Heart right ventricle (tissue), 16 donors: Measurements from ENCODE around the gene PREX1. TPM values are rescaled to one million over a fixed set of nuclear protein-coding genes. Genes with fewer than 3 reads are reported as not detected.

Experiments used
- ATAC-seq, 8 donors: fragments of 200-7000 bp; cut with Tn5 transposase; one replicate each; pipeline ENCODE4 v1.9.1; 2020; ENCODE audit warnings: mild to moderate bottlenecking in 8 of 8, moderate library complexity in 8 of 8, moderate number of reproducible peaks in 1 of 8
- DNase-seq, 2 donors: peaks; one replicate each; pipeline ENCODE4 v3.0.0-alpha.2; 2020
- H3K27ac ChIP-seq, 10 donors: fragments of 200-600 bp; sonication (generic) in 2 of 10; one replicate each; pipeline versions ENCODE4 v1.5.0 to v1.8.0; 2020 to 2022; ENCODE audit warnings: mild to moderate bottlenecking in 3 of 10
- H3K27me3 ChIP-seq, 7 donors: fragments of 200-600 bp; one replicate each; pipeline ENCODE4 v1.8.0; 2021 to 2022; ENCODE audit warnings: mild to moderate bottlenecking in 2 of 7
- H3K36me3 ChIP-seq, 9 donors: fragments of 200-600 bp; sonication (generic) in 1 of 9; one replicate each; pipeline versions ENCODE4 v1.5.0 to v1.8.0; 2020 to 2022; ENCODE audit warnings: mild to moderate bottlenecking in 2 of 9
- H3K4me1 ChIP-seq, 9 donors: fragments of 200-600 bp; sonication (generic) in 1 of 9; one replicate each; pipeline versions ENCODE4 v1.5.0 to v1.8.0; 2020 to 2022; ENCODE audit warnings: mild to moderate bottlenecking in 4 of 9
- H3K4me3 ChIP-seq, 10 donors: fragments of 200-600 bp; sonication (generic) in 2 of 10; one replicate each; pipeline versions ENCODE4 v1.5.0 to v1.8.0; 2020 to 2022; ENCODE audit warnings: mild to moderate bottlenecking in 7 of 10, moderate library complexity in 2 of 10
- H3K9me3 ChIP-seq, 11 donors: fragments of 200-600 bp in 10 of 11; sonication (generic) in 2 of 11; one replicate each; pipeline versions ENCODE4 v1.5.0 to v1.8.0; 2013 to 2022; ENCODE audit warnings: mild to moderate bottlenecking in 2 of 11, control low read depth in 1 of 11, moderate library complexity in 1 of 11
- WGBS, 2 donors: extraction: QIAGEN DNeasy Blood & Tissue Kit; methylation state at CpG; one replicate each; pipeline ENCODE4 v1.1.7; 2013; ENCODE audit warnings: inconsistent platforms in 1 of 2; 5-methylcytosine and 5-hydroxymethylcytosine counted together
- intact Hi-C, 10 donors: fragments of 100-400 bp; cut with DNase I; formaldehyde crosslinking; loops; one replicate each; pipeline versions ENCODE4 v1.11.1 to v1.14.2; 2022
- polyA plus RNA-seq, 2 donors: library from polyadenylated mRNA; stranded (reverse); fragments of 200-250 nt; gene quantifications; one replicate each; pipeline ENCODE4 v1.2.3, GENCODE V29; 2013
- total RNA-seq, 10 donors: library from RNA; stranded (reverse); fragmentation: NEBNext Ultra II Directional in 3 of 10; extraction: Animal tissue kit (Norgen Biotek cat#: 25700) in 3 of 10; gene quantifications; one replicate each; pipeline versions ENCODE4 v1.2.1 to v1.2.4, GENCODE V29; 2021 to 2023
- TF ChIP-seq, protein P1 (sequence below), 9 donors: fragments of 200-600 bp; sonication (generic) in 2 of 9; IDR thresholded peaks; one replicate each; pipeline versions ENCODE4 v1.5.0 to v1.8.0; 2021 to 2022; ENCODE audit warnings: antibody characterized with exemption in 9 of 9, mild to moderate bottlenecking in 5 of 9, moderate library complexity in 1 of 9
- donor health status: Arrhythmogenic right ventricular cardiomyopathy.
- donor health status: ischemic (EF 13 %, LVEDD 7.1; RV severe dilation, severe dysfunction).
- donor health status: healthy with polysubstance abuse.
- donor health status: DM: no; HTN: yes; CAD: no.
- donor health status: DM: no; HTN: no; CAD: no.
- donor health status: ischemic (EF 25% LVEDD 6.9; RV normal size, moderate dysfunction).
- donor health status: ischemic (EF 25% LVEDD 5.7; RV mildly dilated, moderate dysfunction).
- donor health status: healthy.
- donor health status: DM: yes; HTN: yes; CAD: no.
- donor health status: Ischemic cardiomyopathy.
- donor health status: ischemic (EF 35%, LVEDD 5.7; RV mildly dilated, moderate dysfunction).
- donor health status: nonischemic (EF 11% LVEDD 7.7; RV severe dilation, severe dysfunction).
- donor health status: DM: yes; HTN: yes; CAD: no.
- donor health status: PGD.
- donor health status: ischemic (EF 29% LVEDD 5.4; RV normal size, mild dysfunction).
- donor health status: nonischemic (EF 23%, LVEDD 6.1; RV moderate dilation, normal function).

The PREX1 gene
- total and polyA plus RNA-seq, 12 donors = 4.6 to 23.4 (median 8.8) TPM

- Histone ChIP-seq H3K27me3 (no peaks in the 10 kb centered on the region), H3K4me1 (peaks cover 0 to 2% (median 0%) of the 10 kb centered on the region in 9 donors), H3K4me3 (no peak overlapping the region), H3K27ac (no peak overlapping the region), H3K9me3 (no peaks in the 10 kb centered on the region), H3K36me3 (peaks cover 0 to 100% (median 15%) of the 10 kb centered on the region in 9 donors)
- TF ChIP-seq, protein P1, sequence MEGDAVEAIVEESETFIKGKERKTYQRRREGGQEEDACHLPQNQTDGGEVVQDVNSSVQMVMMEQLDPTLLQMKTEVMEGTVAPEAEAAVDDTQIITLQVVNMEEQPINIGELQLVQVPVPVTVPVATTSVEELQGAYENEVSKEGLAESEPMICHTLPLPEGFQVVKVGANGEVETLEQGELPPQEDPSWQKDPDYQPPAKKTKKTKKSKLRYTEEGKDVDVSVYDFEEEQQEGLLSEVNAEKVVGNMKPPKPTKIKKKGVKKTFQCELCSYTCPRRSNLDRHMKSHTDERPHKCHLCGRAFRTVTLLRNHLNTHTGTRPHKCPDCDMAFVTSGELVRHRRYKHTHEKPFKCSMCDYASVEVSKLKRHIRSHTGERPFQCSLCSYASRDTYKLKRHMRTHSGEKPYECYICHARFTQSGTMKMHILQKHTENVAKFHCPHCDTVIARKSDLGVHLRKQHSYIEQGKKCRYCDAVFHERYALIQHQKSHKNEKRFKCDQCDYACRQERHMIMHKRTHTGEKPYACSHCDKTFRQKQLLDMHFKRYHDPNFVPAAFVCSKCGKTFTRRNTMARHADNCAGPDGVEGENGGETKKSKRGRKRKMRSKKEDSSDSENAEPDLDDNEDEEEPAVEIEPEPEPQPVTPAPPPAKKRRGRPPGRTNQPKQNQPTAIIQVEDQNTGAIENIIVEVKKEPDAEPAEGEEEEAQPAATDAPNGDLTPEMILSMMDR (IDR thresholded peaks at IDR 0.05) = no peak
- no peak for ATAC-seq
- WGBS, 2 donors = 81 to 83% methylated on average over 5 of the region's 5 CpGs
- no peak for DNase-seq
- intact Hi-C loops = no loop called here
Measured at GRCh38 chr20:48647858-48648257, 179.9 kb downstream of the PREX1 start.

- no peak for DNase-seq
- Histone ChIP-seq H3K4me3 (no peak overlapping the region), H3K36me3 (peaks cover 0 to 98% (median 15%) of the 10 kb centered on the region in 9 donors)
Measured at GRCh38 chr20:48645666-48646065, 182.1 kb downstream of the PREX1 start.

GRCh38 chr20:48644286-48644828, 183.4 kb downstream of the PREX1 start:
- no peak for DNase-seq

More at GRCh38 chr20:48645666-48646065, 182.1 kb downstream of the PREX1 start:
- Histone ChIP-seq H3K9me3 (no peaks in the 10 kb centered on the region), H3K27ac (no peak overlapping the region), H3K4me1 (peaks cover 0 to 2% (median 0%) of the 10 kb centered on the region in 9 donors), H3K27me3 (no peaks in the 10 kb centered on the region)
- 90 to 94% methylated on average over 13 of the region's 13 CpGs for WGBS, 2 donors
- ATAC-seq = no peak
- TF ChIP-seq, protein P1 (IDR thresholded peaks at IDR 0.05) = no peak
- intact Hi-C loops = no loop called here

DNA sequence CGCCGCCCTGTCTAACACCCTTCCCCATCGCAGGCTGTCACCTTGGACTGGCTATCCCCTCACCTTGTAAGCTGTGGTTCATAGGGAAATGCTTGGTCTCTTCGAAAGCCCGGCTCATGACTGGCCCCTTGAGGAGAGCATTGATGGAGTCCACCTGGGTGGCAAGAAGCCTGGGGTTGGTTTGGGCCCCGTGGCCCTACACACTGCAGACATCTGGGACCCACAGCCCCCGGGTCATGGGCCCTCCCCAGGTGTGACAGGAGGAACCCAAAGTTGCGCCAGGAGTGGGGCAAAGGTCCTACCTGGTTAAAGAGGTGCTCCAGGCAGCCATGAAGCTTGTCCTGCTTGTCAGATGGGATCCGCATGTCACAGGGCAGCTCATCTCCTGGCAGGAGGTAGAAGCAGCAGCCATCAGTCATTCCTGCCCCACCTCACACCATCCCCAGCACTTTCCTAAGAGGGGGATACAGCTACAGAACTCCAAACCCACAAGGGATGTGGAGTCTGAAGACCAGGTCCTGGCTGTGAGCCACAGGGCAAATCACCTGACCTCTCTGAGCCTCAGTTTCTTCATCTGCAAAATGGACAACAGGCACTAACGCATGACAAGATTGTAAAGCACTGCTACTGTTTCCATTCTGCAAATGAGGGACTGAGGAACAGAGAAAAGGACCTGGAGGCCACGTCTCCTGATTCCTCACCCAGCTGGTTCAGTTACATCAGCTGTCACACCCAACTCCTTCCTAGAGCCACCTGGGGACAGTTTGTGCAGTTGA, 185.5 kb downstream of the PREX1 start:
- Histone ChIP-seq H3K4me3 (no peak overlapping the region), H3K4me1 (no peaks in the 10 kb centered on the region), H3K27ac (no peak overlapping the region), H3K27me3 (no peaks in the 10 kb centered on the region), H3K36me3 (peaks cover 0 to 98% (median 15%) of the 10 kb centered on the region in 9 donors), H3K9me3 (no peaks in the 10 kb centered on the region)
- WGBS, 2 donors = 94 to 97% methylated on average over 11 of the region's 11 CpGs
- DNase-seq (no peak), ATAC-seq (no peak)
- TF ChIP-seq, protein P1 (IDR thresholded peaks at IDR 0.05) = no peak
- intact Hi-C loops = no loop called here

More at GRCh38 chr20:48644286-48644828, 183.4 kb downstream of the PREX1 start:
- Histone ChIP-seq H3K36me3 (peaks cover 0 to 98% (median 15%) of the 10 kb centered on the region in 9 donors), H3K27ac (no peak overlapping the region), H3K4me3 (no peak overlapping the region), H3K9me3 (no peaks in the 10 kb centered on the region), H3K4me1 (peaks cover 0 to 2% (median 0%) of the 10 kb centered on the region in 9 donors), H3K27me3 (no peaks in the 10 kb centered on the region)
- TF ChIP-seq, protein P1 (IDR thresholded peaks at IDR 0.05) = no peak
- intact Hi-C loops = no loop called here
- 87 to 89% methylated on average over 15 of the region's 15 CpGs for WGBS, 2 donors
- no peak for ATAC-seq
